GM12878 (cell line): ENCODE results near the gene PSMA1. TPM values are rescaled to one million over a fixed set of nuclear protein-coding genes. Genes with fewer than 3 reads are reported as not detected.

Experiments used
- ATAC-seq: fragments of 200-7000 bp; cut with Tn5 transposase; 3 replicates; pipeline ENCODE4 v1.9.1; 2020; ENCODE audit warnings: mild to moderate bottlenecking, moderate library complexity
- BruUV-seq: library from RNA; stranded (reverse); fragments of 400-500 nt; replicated peaks from 2 replicates; lab custom pipeline; 2021; lab: Mats Ljungman, UMichigan
- CTCF ChIA-PET: fragments of 300-600 bp; sonication (Branson Sonifier 250); formaldehyde crosslinking; extraction: SDS; loops from one replicate; lab custom pipeline; 2021; ENCODE audit warnings: inconsistent platforms; lab: Yijun Ruan, JAX
- POLR2A ChIA-PET: fragments of 350-600 bp; formaldehyde crosslinking; extraction: SDS; loops from one replicate; lab custom pipeline; 2021; ENCODE audit warnings: inconsistent platforms; lab: Charles Lee
- RAD21 ChIA-PET: fragments of 300-600 bp; sonication (Branson Sonifier 250); formaldehyde crosslinking; loops from one replicate; lab custom pipeline; 2023; ENCODE audit warnings: antibody characterized with exemption; ENCODE audit not compliant: unreplicated experiment; lab: Charles Lee
- SMC1A ChIA-PET: fragments of 300-600 bp; sonication (Branson Sonifier 250); formaldehyde crosslinking; loops from one replicate; lab custom pipeline; 2023; ENCODE audit not compliant: unreplicated experiment, uncharacterized antibody; lab: Charles Lee
- DNase-seq: peaks from one replicate; pipeline ENCODE4 v3.0.0-alpha.2; 2011; ENCODE audit warnings: low read depth, low spot score
- FAIRE-seq: peaks from 3 replicates; lab custom pipeline; 2011; peaks lifted over from hg19 to GRCh38; lab: Jason Lieb, UNC
- H2AFZ ChIP-seq: 2 replicates; pipeline ENCODE4 v1.6.0; 2011; ENCODE audit warnings: low read depth, low read length, control low read depth; ENCODE audit not compliant: control insufficient read depth
- H3K27ac ChIP-seq: 2 replicates; pipeline ENCODE4 v1.5.1; 2011; ENCODE audit warnings: control low read depth; ENCODE audit not compliant: control insufficient read depth, insufficient read depth
- H3K27me3 ChIP-seq, 2 experiments: replicated peaks in 1 of 2; 2 replicates each; pipeline versions ENCODE4 v1.6.0 to v1.6.1; 2011; ENCODE audit warnings: low read length in 1 of 2; ENCODE audit not compliant: control insufficient read depth in 2 of 2, insufficient read depth in 2 of 2
- H3K36me3 ChIP-seq, 2 experiments: 2 replicates each; pipeline ENCODE4 v1.5.1; 2011; ENCODE audit warnings: low read length in 1 of 2; ENCODE audit not compliant: control insufficient read depth in 2 of 2, insufficient read depth in 2 of 2
- H3K4me1 ChIP-seq: 2 replicates; pipeline ENCODE4 v1.6.1; 2011; ENCODE audit warnings: mild to moderate bottlenecking, low read length, moderate library complexity, mixed read lengths; ENCODE audit not compliant: control insufficient read depth, insufficient read depth
- H3K4me2 ChIP-seq: 2 replicates; pipeline ENCODE4 v1.6.0; 2011; ENCODE audit warnings: control low read depth; ENCODE audit not compliant: control insufficient read depth, insufficient read depth
- H3K4me3 ChIP-seq: fragments of 200-600 bp; sonication (generic); 2 replicates; pipeline ENCODE4 v1.5.1; 2016
- H3K79me2 ChIP-seq: 2 replicates; pipeline ENCODE4 v1.6.0; 2011; ENCODE audit warnings: low read length; ENCODE audit not compliant: control insufficient read depth, insufficient read depth
- H3K9ac ChIP-seq: 2 replicates; pipeline ENCODE4 v1.8.0; 2011; ENCODE audit warnings: low read length, control low read depth, mixed read lengths; ENCODE audit not compliant: control insufficient read depth, insufficient read depth
- H3K9me3 ChIP-seq: replicated peaks from 3 replicates; pipeline ENCODE4 v1.5.1; 2011; ENCODE audit warnings: mild to moderate bottlenecking, low read length; ENCODE audit not compliant: control insufficient read depth, insufficient read depth
- H4K20me1 ChIP-seq: 2 replicates; pipeline ENCODE4 v1.6.0; 2011; ENCODE audit not compliant: control insufficient read depth, insufficient read depth
- EZH2 ChIP-seq: IDR thresholded peaks from 2 replicates; pipeline ENCODE4 v1.6.1; 2012; ENCODE audit warnings: low read depth, mild to moderate bottlenecking, control low read depth, inconsistent platforms, low read length, borderline replicate concordance; ENCODE audit not compliant: control insufficient read depth
- IRF4 ChIP-seq: IDR thresholded peaks from 2 replicates; pipeline ENCODE4 v1.6.1; 2011; ENCODE audit warnings: low read depth, low read length
- KLF5 ChIP-seq: fragments of 450-650 bp; IDR thresholded peaks from 2 replicates; pipeline ENCODE4 v1.6.1; 2014; ENCODE audit warnings: mild to moderate bottlenecking; ENCODE audit not compliant: partially characterized antibody
- MEF2B ChIP-seq: fragments of 450-650 bp; IDR thresholded peaks from 2 replicates; pipeline ENCODE4 v1.6.1; 2018; ENCODE audit warnings: mild to moderate bottlenecking, moderate library complexity; ENCODE audit not compliant: partially characterized antibody, poor library complexity, severe bottlenecking
- MTA2 ChIP-seq: fragments of 450-650 bp; IDR thresholded peaks from 2 replicates; pipeline ENCODE4 v1.6.1; 2016; ENCODE audit warnings: low read depth, mild to moderate bottlenecking, moderate library complexity
- NFIC ChIP-seq: IDR thresholded peaks from 2 replicates; pipeline ENCODE4 v1.6.1; 2012; ENCODE audit warnings: low read depth, mild to moderate bottlenecking, inconsistent platforms, low read length, moderate library complexity
- NR2C1 ChIP-seq: fragments of 450-650 bp; IDR thresholded peaks from 2 replicates; pipeline ENCODE4 v1.6.1; 2017; ENCODE audit warnings: antibody characterized with exemption, mild to moderate bottlenecking, moderate library complexity
- POLR2AphosphoS2 ChIP-seq: IDR thresholded peaks from 2 replicates; pipeline ENCODE4 v1.6.1; 2011; ENCODE audit warnings: low read depth, mild to moderate bottlenecking, low read length, improper control_type of control experiment, moderate library complexity
- RBBP5 ChIP-seq: fragments of 200-600 bp; sonication (generic); conservative IDR thresholded peaks from 2 replicates; pipeline ENCODE4 v1.6.1; 2016
- SIX5 ChIP-seq: IDR thresholded peaks from 2 replicates; pipeline ENCODE4 v1.6.1; 2011; ENCODE audit warnings: mild to moderate bottlenecking, low read depth, low read length, moderate library complexity; ENCODE audit not compliant: severe bottlenecking
- YY1 ChIP-seq: IDR thresholded peaks from 2 replicates; pipeline ENCODE4 v1.6.1; 2011; ENCODE audit warnings: low read depth, mild to moderate bottlenecking, low read length
- WGBS: methylation state at CpG from one replicate; pipeline ENCODE4 v1.1.6; 2016; ENCODE audit warnings: low lambda C conversion rate; ENCODE audit not compliant: insufficient replicate concordance, insufficient coverage; ENCODE audit errors: missing lambda C conversion rate; 5-methylcytosine and 5-hydroxymethylcytosine counted together
- in situ Hi-C: fragments of 300-500 bp; cut with MboI; formaldehyde crosslinking; loops from 9 replicates; pipeline ENCODE4 v1.14.3; 2018; ENCODE audit warnings: mixed read lengths
- intact Hi-C: fragments of 100-400 bp; cut with micrococcal nuclease; formaldehyde crosslinking; loops from one replicate; pipeline ENCODE4 v1.14.2; 2022; ENCODE audit not compliant: unreplicated experiment
- polyA plus RNA-seq, 11 experiments: library from polyadenylated mRNA; depleted of rRNA in 4 of 11; unstranded in 6 of 11; stranded (reverse) in 5 of 11; fragments of >200 nt; fragmentation: Nextera tagmentation in 4 of 11; fragmentation: Illumina TruSeq in 1 of 11; extraction: Ambion mirVana in 4 of 11; extraction: Trizol in 1 of 11; gene quantifications; 1 replicate in 1 of 11; 2 replicates in 10 of 11; pipeline versions ENCODE4 v1.2.1 to v1.2.3, GENCODE V29; 2011 to 2016; ENCODE audit warnings: inconsistent platforms in 2 of 11, missing spikeins in 2 of 11, low read depth in 1 of 11
- total RNA-seq, 4 experiments: library from RNA; depleted of rRNA in 3 of 4; stranded (reverse); fragments of >200 nt in 3 of 4; fragmentation: Illumina TruSeq in 1 of 4; extraction: Trizol in 1 of 4; gene quantifications; 2 replicates each; pipeline versions ENCODE4 v1.2.1 to v1.2.3, GENCODE V29; 2013 to 2021
- TF ChIP-seq, protein P1 (sequence below): fragments of 450-650 bp; IDR thresholded peaks from 2 replicates; pipeline ENCODE4 v1.6.1; 2017; ENCODE audit warnings: low read depth, mild to moderate bottlenecking, moderate library complexity
- TF ChIP-seq, protein P2 (sequence below): IDR thresholded peaks from 2 replicates; pipeline ENCODE4 v1.6.1; 2011; ENCODE audit warnings: mild to moderate bottlenecking, low read depth, low read length, moderate library complexity; ENCODE audit not compliant: insufficient replicate concordance

The PSMA1 gene
- total and polyA plus RNA-seq, 10 of the 15 experiments (the other 5 are each of a cell fraction or from before 2014, with no cell fraction given) = 185 to 678 (median 299) TPM

DNA sequence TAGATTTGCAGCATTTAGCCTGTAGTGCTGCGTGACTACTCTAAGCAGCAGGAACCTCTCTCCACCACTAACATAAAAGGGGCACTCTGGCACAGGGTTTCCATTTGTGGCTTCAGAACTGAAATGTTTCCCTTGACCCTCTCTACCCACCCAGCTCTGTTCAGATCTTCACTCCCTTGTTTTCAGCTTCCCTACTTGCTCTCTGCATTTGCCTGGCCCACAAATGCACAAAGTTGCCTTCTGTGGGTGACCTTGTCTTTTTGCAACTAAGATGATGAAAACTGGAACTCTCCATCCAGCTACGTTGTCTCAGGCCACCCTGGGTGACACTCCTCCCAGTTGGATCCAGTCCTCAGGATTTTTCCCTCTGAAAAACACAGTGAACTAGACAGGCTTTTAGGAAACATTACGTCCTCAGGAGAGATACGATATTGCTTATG lies 19.8 kb upstream of the PSMA1 start:
- ChIA-PET POLR2A (no interaction called here), SMC1A (interaction anchor here (0.6 to 0.9 kb wide), 2 partner anchors 155 to 367 kb away, joined by 3 read pairs; no protein-coding TSS in a partner anchor), CTCF (interaction anchor here (0.6 to 4.3 kb wide), 4 partner anchors 19 to 368 kb away, joined by 3 to 33 read pairs (median 3); no protein-coding TSS in a partner anchor), RAD21 (no interaction called here)
- Histone ChIP-seq H3K36me3 (no peaks in the 10 kb centered on the region), H3K27ac (no peak overlapping the region), H3K4me3 (no peak overlapping the region), H2AFZ (no peak overlapping the region), H3K9ac (no peak overlapping the region), H3K4me1 (no peaks in the 10 kb centered on the region), H3K4me2 (no peak overlapping the region), H3K79me2 (no peaks in the 10 kb centered on the region), H3K9me3 (no peaks in the 10 kb centered on the region), H3K27me3 (no peaks in the 10 kb centered on the region), H4K20me1 (no peaks in the 10 kb centered on the region)
- ATAC-seq (0 out of 3 replicates have a peak, but pooled peaks have one; percentile 13), FAIRE-seq (no peak), DNase-seq (no peak)
- TF ChIP-seq MTA2 (no peak), KLF5 (no peak), RBBP5 (no peak), EZH2 (no peak), SIX5 (no peak), NR2C1 (no peak), MEF2B (no peak), YY1 (no peak), NFIC (no peak), IRF4 (no peak), POLR2AphosphoS2 (no peak)
- TF ChIP-seq, protein P1, sequence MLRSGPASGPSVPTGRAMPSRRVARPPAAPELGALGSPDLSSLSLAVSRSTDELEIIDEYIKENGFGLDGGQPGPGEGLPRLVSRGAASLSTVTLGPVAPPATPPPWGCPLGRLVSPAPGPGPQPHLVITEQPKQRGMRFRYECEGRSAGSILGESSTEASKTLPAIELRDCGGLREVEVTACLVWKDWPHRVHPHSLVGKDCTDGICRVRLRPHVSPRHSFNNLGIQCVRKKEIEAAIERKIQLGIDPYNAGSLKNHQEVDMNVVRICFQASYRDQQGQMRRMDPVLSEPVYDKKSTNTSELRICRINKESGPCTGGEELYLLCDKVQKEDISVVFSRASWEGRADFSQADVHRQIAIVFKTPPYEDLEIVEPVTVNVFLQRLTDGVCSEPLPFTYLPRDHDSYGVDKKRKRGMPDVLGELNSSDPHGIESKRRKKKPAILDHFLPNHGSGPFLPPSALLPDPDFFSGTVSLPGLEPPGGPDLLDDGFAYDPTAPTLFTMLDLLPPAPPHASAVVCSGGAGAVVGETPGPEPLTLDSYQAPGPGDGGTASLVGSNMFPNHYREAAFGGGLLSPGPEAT = no peak
- TF ChIP-seq, protein P2, sequence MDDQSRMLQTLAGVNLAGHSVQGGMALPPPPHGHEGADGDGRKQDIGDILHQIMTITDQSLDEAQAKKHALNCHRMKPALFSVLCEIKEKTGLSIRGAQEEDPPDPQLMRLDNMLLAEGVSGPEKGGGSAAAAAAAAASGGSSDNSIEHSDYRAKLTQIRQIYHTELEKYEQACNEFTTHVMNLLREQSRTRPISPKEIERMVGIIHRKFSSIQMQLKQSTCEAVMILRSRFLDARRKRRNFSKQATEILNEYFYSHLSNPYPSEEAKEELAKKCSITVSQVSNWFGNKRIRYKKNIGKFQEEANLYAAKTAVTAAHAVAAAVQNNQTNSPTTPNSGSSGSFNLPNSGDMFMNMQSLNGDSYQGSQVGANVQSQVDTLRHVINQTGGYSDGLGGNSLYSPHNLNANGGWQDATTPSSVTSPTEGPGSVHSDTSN = no peak
- intact Hi-C loops (loop anchor here (10.0 kb wide), 2 partner anchors 465 to 535 kb away; partner anchors contain the start of gene CALCB), in situ Hi-C loops (loop anchor here (25.0 kb wide), 1 partner anchor 222 kb away; no protein-coding TSS in a partner anchor)
- WGBS = 73% methylated on average over 4 of the region's 4 CpGs
- BruUV-seq = no TSS peak
